ENCODE results near the gene PCA3.
A peak's percentile ranks its signal among the peaks of the same experiment; 100 is the strongest.

Gene PCA3

DNA sequence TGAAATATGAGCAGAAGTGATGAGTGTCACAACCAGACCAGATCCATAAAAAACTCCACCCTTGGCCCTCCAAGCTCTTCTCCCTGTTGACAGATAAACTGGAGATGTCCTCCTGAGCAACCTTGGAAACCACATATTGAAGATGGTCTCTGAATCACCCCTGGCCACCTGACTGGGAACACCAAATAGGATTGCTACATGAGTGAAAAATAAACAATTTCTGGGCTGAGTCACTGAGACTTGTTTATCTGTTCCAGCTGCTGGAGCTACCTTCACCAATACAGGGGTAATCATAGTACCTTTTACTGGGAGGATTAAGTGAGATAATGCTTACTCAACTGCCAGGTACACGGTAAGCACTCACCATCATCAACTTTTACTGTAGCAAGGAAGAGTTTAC is 53.3 kb downstream of the PCA3 start:
- no peaks in the 10 kb centered on the region for H3K4me1 ChIP-seq
- H3K36me3 ChIP-seq (replicated peaks): no peaks in the 10 kb centered on the region
- in situ Hi-C loops (cut with MboI; ENCODE audit: low sequenced_read_pairs): loop anchor here (25.0 kb wide), 1 partner anchor 345 kb away; no protein-coding TSS in a partner anchor
- peaks cover 16% of the 10 kb centered on the region for H3K27me3 ChIP-seq (ENCODE audit: low read depth)
- no peaks in the 10 kb centered on the region for H3K9me3 ChIP-seq
- H3K4me3 ChIP-seq: no peak overlapping the region
- no peak for DNase-seq (ENCODE audit: low spot score in 2 of 2)

DNA sequence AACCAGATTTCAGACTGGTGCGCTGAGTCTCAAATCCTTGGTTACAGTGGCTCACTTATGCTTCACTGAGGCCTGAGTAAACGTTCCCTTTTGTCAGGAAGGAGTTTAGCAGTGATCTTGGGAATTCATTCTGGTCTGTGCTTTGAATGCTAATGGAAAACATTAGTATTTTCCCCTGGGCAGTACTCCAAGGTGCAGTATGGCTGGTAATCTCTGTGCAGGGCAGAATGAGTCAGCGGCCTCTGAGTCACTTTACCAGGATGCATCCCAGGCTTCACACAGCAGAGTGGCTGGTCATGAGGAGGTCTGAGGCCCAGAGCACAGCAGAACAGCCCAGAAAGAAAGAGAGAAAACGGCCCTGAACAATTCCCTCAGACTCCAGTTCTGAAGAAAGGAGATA is 54.0 kb downstream of the PCA3 start:
- no peaks in the 10 kb centered on the region for H3K9me3 ChIP-seq
- in situ Hi-C loops (cut with MboI; ENCODE audit: low sequenced_read_pairs): loop anchor here (25.0 kb wide), 1 partner anchor 344 kb away; no protein-coding TSS in a partner anchor
- peaks cover 13% of the 10 kb centered on the region for H3K27me3 ChIP-seq (ENCODE audit: low read depth)
- H3K36me3 ChIP-seq (replicated peaks): no peaks in the 10 kb centered on the region
- peak in 1 of 2 experiments; percentile 14 for DNase-seq (ENCODE audit: low spot score in 2 of 2)
- no peak overlapping the region for H3K4me3 ChIP-seq
- no peaks in the 10 kb centered on the region for H3K4me1 ChIP-seq

GRCh38 chr9:76820431-76820830 is 56.2 kb downstream of the PCA3 start:
- Histone ChIP-seq H3K27me3 (ENCODE audit: low read depth) (peaks cover 5% of the 10 kb centered on the region), H3K36me3 (replicated peaks) (no peaks in the 10 kb centered on the region), H3K4me1 (no peaks in the 10 kb centered on the region), H3K9me3 (no peaks in the 10 kb centered on the region), H3K4me3 (no peak overlapping the region)
- no peak for DNase-seq (ENCODE audit: low spot score in 2 of 2)
- in situ Hi-C loops (cut with MboI; ENCODE audit: low sequenced_read_pairs): loop anchor here (25.0 kb wide), 1 partner anchor 342 kb away; no protein-coding TSS in a partner anchor

- H3K4me1 ChIP-seq: no peaks in the 10 kb centered on the region
- no peaks in the 10 kb centered on the region for H3K9me3 ChIP-seq
- H3K27me3 ChIP-seq (ENCODE audit: low read depth): no peaks in the 10 kb centered on the region
- H3K4me3 ChIP-seq: no peak overlapping the region
- DNase-seq (ENCODE audit: low spot score in 2 of 2): no peak
- in situ Hi-C loops (cut with MboI; ENCODE audit: low sequenced_read_pairs): no loop called here
- no peaks in the 10 kb centered on the region for H3K36me3 ChIP-seq (replicated peaks)
Measured at GRCh38 chr9:76827296-76828080, 63.2 kb downstream of the PCA3 start.

- H3K27me3 ChIP-seq (ENCODE audit: low read depth): no peaks in the 10 kb centered on the region
- H3K36me3 ChIP-seq (replicated peaks): no peaks in the 10 kb centered on the region
- DNase-seq (ENCODE audit: low spot score in 2 of 2): no peak
- in situ Hi-C loops (cut with MboI; ENCODE audit: low sequenced_read_pairs): no loop called here
- no peak overlapping the region for H3K4me3 ChIP-seq
- no peaks in the 10 kb centered on the region for H3K9me3 ChIP-seq
- H3K4me1 ChIP-seq: no peaks in the 10 kb centered on the region
Measured at GRCh38 chr9:76828447-76828846, 64.2 kb downstream of the PCA3 start.

DNA sequence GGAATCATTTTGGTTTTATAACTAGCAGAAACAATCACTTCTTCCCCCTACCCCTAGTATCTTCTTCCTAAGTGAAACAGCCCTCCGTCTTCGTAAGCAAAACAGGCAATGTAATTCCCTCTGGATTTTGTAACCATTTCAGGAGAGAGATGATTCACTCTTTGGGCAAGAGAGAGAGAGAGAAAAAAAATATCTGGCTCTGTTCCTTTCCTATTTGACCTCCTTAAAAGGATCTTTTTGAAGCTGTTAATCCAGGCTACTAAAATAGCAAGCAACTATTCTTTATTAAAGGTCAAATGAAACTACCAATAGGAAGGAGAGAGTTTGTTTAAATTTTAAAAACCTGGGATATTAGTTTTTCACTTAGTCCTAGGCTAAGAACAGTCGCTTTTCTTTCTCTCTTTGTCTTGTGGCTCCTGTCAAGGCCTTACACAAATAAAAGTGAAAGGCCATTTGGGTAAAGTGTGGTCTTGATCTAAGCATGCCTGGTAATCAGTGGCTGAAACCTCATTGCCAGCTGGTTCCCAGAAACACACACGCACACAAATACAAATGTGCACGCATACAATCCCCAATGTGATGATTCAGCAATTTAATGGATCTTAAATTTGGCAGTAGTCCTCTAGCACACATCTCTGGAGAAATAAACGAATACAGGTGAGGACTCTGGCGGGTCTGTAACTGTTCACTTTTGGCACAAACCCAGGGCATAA is 71.5 kb downstream of the PCA3 start:
- in situ Hi-C loops (cut with MboI; ENCODE audit: low sequenced_read_pairs): no loop called here
- H3K36me3 ChIP-seq (replicated peaks): no peaks in the 10 kb centered on the region
- 0 out of 2 replicates have a peak, but pooled peaks cover 3% of the 10 kb centered on the region for H3K4me1 ChIP-seq
- no peaks in the 10 kb centered on the region for H3K27me3 ChIP-seq (ENCODE audit: low read depth)
- no peaks in the 10 kb centered on the region for H3K9me3 ChIP-seq
- no peak for DNase-seq (ENCODE audit: low spot score in 2 of 2)
- H3K4me3 ChIP-seq: no peak overlapping the region
